Motor neuron (in vitro differentiated cells): Measurements from ENCODE around the gene ANO4. TPM values are rescaled to one million over a fixed set of nuclear protein-coding genes. Genes with fewer than 3 reads are reported as not detected.
"Not testable (repeated sequence)": the region's sequence is repeated elsewhere in the genome, so short reads cannot be mapped to it uniquely, and the experiment has no call there.

Experiments used
- ATAC-seq, 8 experiments: fragments of 200-7000 bp; cut with Tn5 transposase; replicated peaks in 6 of 8; 2 replicates each; pipeline ENCODE4 v1.8.0; 2021; ENCODE audit warnings: mild to moderate bottlenecking in 8 of 8, moderate library complexity in 8 of 8
- H3K27ac ChIP-seq, 2 donors: fragments of 250-450 bp; sonication (Bioruptor Pico); 2 replicates each; pipeline ENCODE4 v1.9.0; 2021; ENCODE audit warnings: antibody characterized with exemption in 2 of 2, mild to moderate bottlenecking in 2 of 2, moderate library complexity in 1 of 2
- H3K4me1 ChIP-seq, 2 donors: fragments of 250-450 bp; sonication (Bioruptor Pico); replicated peaks in 1 of 2; 2 replicates each; pipeline ENCODE4 v1.6.1; 2021; ENCODE audit warnings: antibody characterized with exemption in 2 of 2, mild to moderate bottlenecking in 2 of 2, moderate library complexity in 1 of 2
- H3K4me3 ChIP-seq, 5 donors: fragments of 250-450 bp; sonication (Bioruptor Pico); 2 replicates each; pipeline ENCODE4 v1.9.0; 2021; ENCODE audit warnings: antibody characterized with exemption in 5 of 5, mild to moderate bottlenecking in 5 of 5, moderate library complexity in 4 of 5
- WGBS, 10 experiments: fragments of 450-650 bp; shearing (Covaris generic); methylation state at CpG; one replicate each; pipeline ENCODE4 v1.0.0; 2022; 5-methylcytosine and 5-hydroxymethylcytosine counted together
- in situ Hi-C, 9 experiments: fragments of 400-800 bp; cut with MboI; loops; one replicate each; pipeline ENCODE4 v1.15.0; 2021; ENCODE audit warnings: low sequenced_read_pairs in 9 of 9, low pct_unique_long_range_greater_than_20kb in 2 of 9; ENCODE audit not compliant: unreplicated experiment in 9 of 9
- total RNA-seq, 8 experiments: library from RNA; unstranded; fragments of 300-600 nt; gene quantifications; 2 replicates each; pipeline versions ENCODE4 v1.2.3 to v1.2.4, GENCODE V29; 2022

Gene ANO4
- total RNA-seq, 8 experiments from 2014 or later: 0.76 to 27.3 (median 1.7) TPM; not detected in 1

- 0% methylated on average over 1 of the region's 1 CpG; no CpG with 5 or more reads in 7 of the 10 experiments for WGBS, 10 experiments
- in situ Hi-C loops: no loop called here
- ATAC-seq: no peak
- no peak overlapping the region for H3K27ac ChIP-seq
- H3K4me1 ChIP-seq: peaks cover 0 to 8% of the 10 kb centered on the region in 2 donors
- no peak overlapping the region for H3K4me3 ChIP-seq
Measured at GRCh38 chr12:101050631-101051030, 256.1 kb downstream of the ANO4 start.

GRCh38 chr12:101051151-101051550, 256.6 kb downstream of the ANO4 start:
- Histone ChIP-seq H3K27ac (no peak overlapping the region), H3K4me3 (no peak overlapping the region), H3K4me1 (peaks cover 0 to 8% of the 10 kb centered on the region in 2 donors)
- no peak for ATAC-seq
- in situ Hi-C loops: no loop called here

- H3K27ac ChIP-seq: no peak overlapping the region
- 0 to 71% (median 27%) methylated on average over 1 to 8 of the region's 8 CpGs; no CpG with 5 or more reads in 1 of the 10 experiments for WGBS, 10 experiments
- no peak overlapping the region for H3K4me3 ChIP-seq
- in situ Hi-C loops: no loop called here
- ATAC-seq: peak in 7 of 8 experiments; percentile 53 to 99 (median 94)
- peaks cover 0 to 8% of the 10 kb centered on the region in 2 donors for H3K4me1 ChIP-seq
Measured at GRCh38 chr12:101051901-101052550, 257.4 kb downstream of the ANO4 start.

GRCh38 chr12:101053203-101053602, 258.6 kb downstream of the ANO4 start:
- ATAC-seq: no peak
- in situ Hi-C loops: no loop called here
- Histone ChIP-seq H3K4me3 (no peak overlapping the region), H3K27ac (no peak overlapping the region), H3K4me1 (peaks cover 0 to 8% of the 10 kb centered on the region in 2 donors)

- H3K4me1 ChIP-seq: peaks cover 0 to 8% of the 10 kb centered on the region in 2 donors
- H3K4me3 ChIP-seq: no peak overlapping the region
- no peak overlapping the region for H3K27ac ChIP-seq
- in situ Hi-C loops: no loop called here
- ATAC-seq: no peak
Measured at GRCh38 chr12:101055940-101056339, 261.4 kb downstream of the ANO4 start.

GRCh38 chr12:101062508-101062907, 267.9 kb downstream of the ANO4 start:
- ATAC-seq, H3K4me1 ChIP-seq, H3K4me3 ChIP-seq, in situ Hi-C loops, H3K27ac ChIP-seq: not testable (repeated sequence)
- 89 to 100% (median 92%) methylated on average over 2 to 4 of the region's 4 CpGs; no CpG with 5 or more reads in 7 of the 10 experiments for WGBS, 10 experiments

GRCh38 chr12:101064721-101065120, 270.1 kb downstream of the ANO4 start:
- no peak for ATAC-seq
- in situ Hi-C loops: no loop called here
- H3K4me3 ChIP-seq: no peak overlapping the region
- 11 to 98% (median 78%) methylated on average over 1 to 5 of the region's 5 CpGs; no CpG with 5 or more reads in 1 of the 10 experiments for whole genome bisulfite sequencing, 10 experiments
- H3K27ac ChIP-seq: no peak overlapping the region
- H3K4me1 ChIP-seq: no peaks in the 10 kb centered on the region

GRCh38 chr12:101066489-101066888, 271.9 kb downstream of the ANO4 start:
- Histone ChIP-seq H3K4me3 (no peak overlapping the region), H3K27ac (no peak overlapping the region), H3K4me1 (no peaks in the 10 kb centered on the region)
- no peak for ATAC-seq
- 0 to 100% (median 81%) methylated on average over 1 to 7 of the region's 7 CpGs; no CpG with 5 or more reads in 4 of the 10 experiments for WGBS, 10 experiments
- in situ Hi-C loops: no loop called here

- in situ Hi-C loops: no loop called here
- Histone ChIP-seq H3K4me1 (no peaks in the 10 kb centered on the region), H3K4me3 (no peak overlapping the region), H3K27ac (no peak overlapping the region)
- WGBS, 10 experiments: 0 to 100% (median 88%) methylated on average over 1 to 3 of the region's 3 CpGs; no CpG with 5 or more reads in 1 of the 10 experiments
- ATAC-seq: no peak
Measured at GRCh38 chr12:101068402-101068801, 273.8 kb downstream of the ANO4 start.

- in situ Hi-C loops: no loop called here
- no peak overlapping the region for H3K4me3 ChIP-seq
- no peak for ATAC-seq
- H3K27ac ChIP-seq: no peak overlapping the region
- no peaks in the 10 kb centered on the region for H3K4me1 ChIP-seq
- 66 to 97% (median 82%) methylated on average over 2 to 4 of the region's 4 CpGs; no CpG with 5 or more reads in 1 of the 10 experiments for WGBS, 10 experiments
Measured at GRCh38 chr12:101068836-101069235, 274.3 kb downstream of the ANO4 start.

- ATAC-seq: no peak
- Histone ChIP-seq H3K4me3 (no peak overlapping the region), H3K27ac (no peak overlapping the region), H3K4me1 (peaks cover 0 to 7% of the 10 kb centered on the region in 2 donors)
- in situ Hi-C loops: no loop called here
- WGBS, 10 experiments: 0 to 83% (median 57%) methylated on average over 1 to 7 of the region's 7 CpGs; no CpG with 5 or more reads in 1 of the 10 experiments
Measured at GRCh38 chr12:101074940-101075680, 280.5 kb downstream of the ANO4 start.

GRCh38 chr12:101076921-101077320, 282.3 kb downstream of the ANO4 start:
- peak in 6 of 8 experiments; percentile 14 to 69 (median 54) for ATAC-seq
- in situ Hi-C loops: no loop called here
- Histone ChIP-seq H3K4me1 (peaks cover 0 to 7% of the 10 kb centered on the region in 2 donors), H3K27ac (no peak overlapping the region), H3K4me3 (no peak overlapping the region)
- 0 to 45% (median 20%) methylated on average over 1 to 4 of the region's 4 CpGs; no CpG with 5 or more reads in 3 of the 10 experiments for WGBS, 10 experiments

GRCh38 chr12:101077791-101078528, 283.4 kb downstream of the ANO4 start:
- H3K4me3 ChIP-seq: no peak overlapping the region
- in situ Hi-C loops: no loop called here
- 39 to 100% (median 79%) methylated on average over 1 to 3 of the region's 3 CpGs for WGBS, 10 experiments
- peak in 2 of 8 experiments; percentile 43 to 71 for ATAC-seq
- no peak overlapping the region for H3K27ac ChIP-seq
- peaks cover 0 to 7% of the 10 kb centered on the region in 2 donors for H3K4me1 ChIP-seq
